HepG2 (cell line): ENCODE measurements around the gene CEP19. TPM values are rescaled to one million over a fixed set of nuclear protein-coding genes. Genes with fewer than 3 reads are reported as not detected.
A peak's percentile ranks its signal among the peaks of the same experiment; 100 is the strongest.
"Not testable (repeated sequence)": the region's sequence is repeated elsewhere in the genome, so short reads cannot be mapped to it uniquely, and the experiment has no call there.

Experiments
- ATAC-seq: fragments of 200-7000 bp; cut with Tn5 transposase; 3 replicates; pipeline ENCODE4 v1.9.1; 2020; ENCODE audit warnings: mild to moderate bottlenecking, moderate library complexity
- BruUV-seq: library from RNA; stranded (reverse); fragments of 400-500 nt; replicated peaks from 2 replicates; lab custom pipeline; 2021; lab: Mats Ljungman, UMichigan
- CTCF ChIA-PET: fragments of 300-600 bp; formaldehyde crosslinking; extraction: SDS; loops from one replicate; lab custom pipeline; 2021; ENCODE audit warnings: low total read pairs, inconsistent platforms, low intra/inter-chr PET ratio; lab: Yijun Ruan, JAX
- POLR2A ChIA-PET: fragments of 350-600 bp; sonication (Branson Sonifier 250); formaldehyde crosslinking; loops from one replicate; lab custom pipeline; 2020; ENCODE audit warnings: antibody characterized with exemption, inconsistent platforms; lab: Yijun Ruan, JAX
- DNase-seq: peaks from one replicate; pipeline ENCODE4 v3.0.0-alpha.2; 2015; ENCODE audit warnings: low spot score
- FAIRE-seq: peaks from 3 replicates; lab custom pipeline; 2011; peaks lifted over from hg19 to GRCh38; lab: Jason Lieb, UNC
- H2AFZ ChIP-seq: one replicate; pipeline ENCODE4 v1.6.1; 2011; ENCODE audit warnings: low read length, inconsistent platforms
- H3K27ac ChIP-seq: fragments of 300-600 bp; 3 replicates; pipeline ENCODE4 v1.8.0; 2011; ENCODE audit warnings: mixed run types, mild to moderate bottlenecking, mixed read lengths, low read length, inconsistent platforms; ENCODE audit not compliant: insufficient read depth; ENCODE audit errors: extremely low read length
- H3K27me3 ChIP-seq, 2 experiments: fragments of 200-600 bp in 1 of 2; 2 replicates in 1 of 2; 3 replicates in 1 of 2; pipeline versions ENCODE4 v1.6.0 to v1.8.0; 2011; ENCODE audit warnings: low read length in 2 of 2, mild to moderate bottlenecking in 2 of 2, moderate library complexity in 2 of 2, inconsistent platforms in 1 of 2; ENCODE audit not compliant: insufficient read depth in 2 of 2, control insufficient read depth in 1 of 2
- H3K36me3 ChIP-seq, 2 experiments: fragments of 200-600 bp in 1 of 2; replicated peaks in 1 of 2; 2 replicates in 1 of 2; 3 replicates in 1 of 2; pipeline versions ENCODE4 v1.5.1 to v1.8.0; 2011; ENCODE audit warnings: low read length in 2 of 2, inconsistent platforms in 1 of 2; ENCODE audit not compliant: insufficient read depth in 2 of 2, control insufficient read depth in 1 of 2
- H3K4me1 ChIP-seq: 2 replicates; pipeline ENCODE4 v1.5.1; 2012; ENCODE audit warnings: low read length, inconsistent platforms; ENCODE audit not compliant: insufficient read depth
- H3K4me2 ChIP-seq: 2 replicates; pipeline ENCODE4 v1.6.0; 2011; ENCODE audit warnings: low read depth, low read length, inconsistent platforms
- H3K4me3 ChIP-seq, 3 experiments: fragments of 200-600 bp in 1 of 3; sonication (generic), shearing (Covaris generic) in 1 of 3; replicated peaks in 1 of 3; 2 replicates each; pipeline ENCODE4 v1.5.1; 2011 to 2016; ENCODE audit warnings: low read length in 3 of 3, inconsistent platforms in 2 of 3, low read depth in 2 of 3, mild to moderate bottlenecking in 2 of 3, control low read depth in 1 of 3, mixed read lengths in 1 of 3; ENCODE audit not compliant: insufficient read depth in 1 of 3
- H3K79me2 ChIP-seq: one replicate; pipeline ENCODE4 v1.6.1; 2011; ENCODE audit warnings: low read length, inconsistent platforms; ENCODE audit not compliant: insufficient read depth
- H3K9ac ChIP-seq: 2 replicates; pipeline ENCODE4 v1.6.0; 2011; ENCODE audit warnings: mild to moderate bottlenecking, low read depth, low read length, inconsistent platforms; ENCODE audit not compliant: insufficient read depth
- H3K9me3 ChIP-seq: 2 replicates; pipeline ENCODE4 v1.5.1; 2012; ENCODE audit warnings: mild to moderate bottlenecking, low read length
- H4K20me1 ChIP-seq: 2 replicates; pipeline ENCODE4 v1.6.0; 2011; ENCODE audit warnings: inconsistent platforms, mild to moderate bottlenecking, low read length, moderate library complexity; ENCODE audit not compliant: insufficient read depth
- ZHX2 ChIP-seq, 2 experiments: sonication (generic) in 1 of 2; formaldehyde crosslinking in 1 of 2; IDR thresholded peaks; 2 replicates each; pipeline versions ENCODE4 v1.6.1 to v1.9.0; 2014 to 2022; ENCODE audit warnings: antibody characterized with exemption in 1 of 2, borderline replicate concordance in 1 of 2, inconsistent platforms in 1 of 2, low read depth in 1 of 2, missing genetic modification reagents in 1 of 2
- ZNF121 ChIP-seq: sonication (generic); formaldehyde crosslinking; IDR thresholded peaks from 2 replicates; pipeline ENCODE4 v1.5.0; 2020; ENCODE audit warnings: mild to moderate bottlenecking, missing genetic modification reagents
- ZNF34 ChIP-seq: sonication (generic); formaldehyde crosslinking; IDR thresholded peaks from 2 replicates; pipeline ENCODE4 v1.4.0; 2020; ENCODE audit warnings: mild to moderate bottlenecking, missing genetic modification reagents, borderline replicate concordance
- WGBS: methylation state at CpG from one replicate; pipeline ENCODE4 v1.1.6; 2017; ENCODE audit warnings: low lambda C conversion rate; 5-methylcytosine and 5-hydroxymethylcytosine counted together
- in situ Hi-C: cut with HindIII; loops from 2 replicates; pipeline ENCODE4 v1.10.0; 2017; ENCODE audit warnings: low pct_unique_long_range_greater_than_20kb; ENCODE audit not compliant: extremely low pct_ligation_motif_present
- intact Hi-C: fragments of 100-400 bp; cut with micrococcal nuclease; formaldehyde crosslinking; loops from one replicate; pipeline ENCODE4 v1.10.0; 2022; ENCODE audit not compliant: unreplicated experiment
- polyA plus RNA-seq, 8 experiments: library from polyadenylated mRNA; depleted of rRNA in 3 of 8; stranded (reverse) in 7 of 8; unstranded in 1 of 8; fragments of >200 nt; fragmentation: Illumina TruSeq in 4 of 8; extraction: Trizol in 4 of 8; gene quantifications; 2 replicates each; pipeline versions ENCODE4 v1.2.1 to v1.2.3, GENCODE V29; 2011 to 2016; ENCODE audit warnings: low read depth in 4 of 8, missing spikeins in 1 of 8, mixed read lengths in 1 of 8; ENCODE audit not compliant: insufficient read depth in 1 of 8
- total RNA-seq, 5 experiments: library from RNA; depleted of rRNA; stranded (reverse); fragments of >200 nt; fragmentation: Illumina TruSeq; extraction: Trizol; gene quantifications; 2 replicates each; pipeline ENCODE4 v1.2.3, GENCODE V29; 2016; ENCODE audit warnings: low read depth in 1 of 5

The CEP19 gene
- total and polyA plus RNA-seq, 2 of the 13 experiments (the other 11 are each of a cell fraction or from before 2014, with no cell fraction given): 0.48 to 1.2 TPM

- no peak for TF ChIP-seq ZHX2 (IDR thresholded peaks at IDR 0.05; ENCODE audit: low read depth)
- no peak for TF ChIP-seq ZHX2 (CRISPR knock-in tag; IDR thresholded peaks at IDR 0.05; ENCODE audit: borderline replicate concordance)
- TF ChIP-seq ZNF34 (CRISPR knock-in tag): no peak
Observed at GRCh38 chr3:196721097-196721496, 9.0 kb upstream of the CEP19 start (continued).

- in situ Hi-C loops, H3K27me3 ChIP-seq, H4K20me1 ChIP-seq, FAIRE-seq, H3K27ac ChIP-seq, intact Hi-C loops, H3K4me2 ChIP-seq, H3K9ac ChIP-seq, H2AFZ ChIP-seq, POLR2A ChIA-PET, H3K4me3 ChIP-seq, CTCF ChIA-PET, H3K36me3 ChIP-seq, ATAC-seq, BruUV-seq, H3K79me2 ChIP-seq, DNase-seq, H3K9me3 ChIP-seq: not testable (repeated sequence)
- WGBS: 81% methylated on average over 3 of the region's 3 CpGs
- peaks cover 28% of the 10 kb centered on the region for H3K4me1 ChIP-seq
- TF ChIP-seq ZNF121 (CRISPR knock-in tag): 0 out of 2 replicates have a peak, but pooled peaks have one; percentile 27
Observed at GRCh38 chr3:196717162-196717561, 5.1 kb upstream of the CEP19 start.
